Heart right ventricle (tissue), 16 donors: ENCODE results near the gene LONRF2. TPM values are rescaled to one million over a fixed set of nuclear protein-coding genes. Genes with fewer than 3 reads are reported as not detected.

ENCODE experiments used
- ATAC-seq, 8 donors: fragments of 200-7000 bp; cut with Tn5 transposase; one replicate each; pipeline ENCODE4 v1.9.1; 2020; ENCODE audit warnings: mild to moderate bottlenecking in 8 of 8, moderate library complexity in 8 of 8, moderate number of reproducible peaks in 1 of 8
- DNase-seq, 2 donors: peaks; one replicate each; pipeline ENCODE4 v3.0.0-alpha.2; 2020
- H3K27ac ChIP-seq, 10 donors: fragments of 200-600 bp; sonication (generic) in 2 of 10; one replicate each; pipeline versions ENCODE4 v1.5.0 to v1.8.0; 2020 to 2022; ENCODE audit warnings: mild to moderate bottlenecking in 3 of 10
- H3K27me3 ChIP-seq, 7 donors: fragments of 200-600 bp; one replicate each; pipeline ENCODE4 v1.8.0; 2021 to 2022; ENCODE audit warnings: mild to moderate bottlenecking in 2 of 7
- H3K36me3 ChIP-seq, 9 donors: fragments of 200-600 bp; sonication (generic) in 1 of 9; one replicate each; pipeline versions ENCODE4 v1.5.0 to v1.8.0; 2020 to 2022; ENCODE audit warnings: mild to moderate bottlenecking in 2 of 9
- H3K4me1 ChIP-seq, 9 donors: fragments of 200-600 bp; sonication (generic) in 1 of 9; one replicate each; pipeline versions ENCODE4 v1.5.0 to v1.8.0; 2020 to 2022; ENCODE audit warnings: mild to moderate bottlenecking in 4 of 9
- H3K4me3 ChIP-seq, 10 donors: fragments of 200-600 bp; sonication (generic) in 2 of 10; one replicate each; pipeline versions ENCODE4 v1.5.0 to v1.8.0; 2020 to 2022; ENCODE audit warnings: mild to moderate bottlenecking in 7 of 10, moderate library complexity in 2 of 10
- H3K9me3 ChIP-seq, 11 donors: fragments of 200-600 bp in 10 of 11; sonication (generic) in 2 of 11; one replicate each; pipeline versions ENCODE4 v1.5.0 to v1.8.0; 2013 to 2022; ENCODE audit warnings: mild to moderate bottlenecking in 2 of 11, control low read depth in 1 of 11, moderate library complexity in 1 of 11
- CTCF ChIP-seq, 9 donors: fragments of 200-600 bp; sonication (generic) in 2 of 9; IDR thresholded peaks; one replicate each; pipeline versions ENCODE4 v1.5.0 to v1.8.0; 2021 to 2022; ENCODE audit warnings: antibody characterized with exemption in 9 of 9, mild to moderate bottlenecking in 5 of 9, moderate library complexity in 1 of 9
- WGBS, 2 donors: extraction: QIAGEN DNeasy Blood & Tissue Kit; methylation state at CpG; one replicate each; pipeline ENCODE4 v1.1.7; 2013; ENCODE audit warnings: inconsistent platforms in 1 of 2; 5-methylcytosine and 5-hydroxymethylcytosine counted together
- intact Hi-C, 10 donors: fragments of 100-400 bp; cut with DNase I; formaldehyde crosslinking; loops; one replicate each; pipeline versions ENCODE4 v1.11.1 to v1.14.2; 2022
- polyA plus RNA-seq, 2 donors: library from polyadenylated mRNA; stranded (reverse); fragments of 200-250 nt; gene quantifications; one replicate each; pipeline ENCODE4 v1.2.3, GENCODE V29; 2013
- total RNA-seq, 10 donors: library from RNA; stranded (reverse); fragmentation: NEBNext Ultra II Directional in 3 of 10; extraction: Animal tissue kit (Norgen Biotek cat#: 25700) in 3 of 10; gene quantifications; one replicate each; pipeline versions ENCODE4 v1.2.1 to v1.2.4, GENCODE V29; 2021 to 2023
- donor health status: Arrhythmogenic right ventricular cardiomyopathy.
- donor health status: ischemic (EF 13 %, LVEDD 7.1; RV severe dilation, severe dysfunction).
- donor health status: healthy with polysubstance abuse.
- donor health status: DM: no; HTN: yes; CAD: no.
- donor health status: DM: no; HTN: no; CAD: no.
- donor health status: ischemic (EF 25% LVEDD 6.9; RV normal size, moderate dysfunction).
- donor health status: ischemic (EF 25% LVEDD 5.7; RV mildly dilated, moderate dysfunction).
- donor health status: healthy.
- donor health status: DM: yes; HTN: yes; CAD: no.
- donor health status: Ischemic cardiomyopathy.
- donor health status: ischemic (EF 35%, LVEDD 5.7; RV mildly dilated, moderate dysfunction).
- donor health status: nonischemic (EF 11% LVEDD 7.7; RV severe dilation, severe dysfunction).
- donor health status: DM: yes; HTN: yes; CAD: no.
- donor health status: PGD.
- donor health status: ischemic (EF 29% LVEDD 5.4; RV normal size, mild dysfunction).
- donor health status: nonischemic (EF 23%, LVEDD 6.1; RV moderate dilation, normal function).

Gene LONRF2
- total and polyA plus RNA-seq, 12 donors = 0.58 to 33.3 (median 21.4) TPM

GRCh38 chr2:100321179-100321865, 979 bp downstream of the LONRF2 start:
- intact Hi-C loops = loop anchor here in 1 of 10 donors (5.0 kb wide), 1 partner anchor 61 kb away; no protein-coding TSS in a partner anchor
- peaks cover 0 to 19% (median 5%) of the 10 kb centered on the region in 11 donors for H3K9me3 ChIP-seq
- ATAC-seq (peak; percentile 46 to 81 (median 70)), DNase-seq (peak; percentile 5 to 31)
- peak overlapping the region; percentile 41 to 81 (median 76) for H3K27ac ChIP-seq
- peaks cover 0 to 21% (median 8%) of the 10 kb centered on the region in 9 donors for H3K4me1 ChIP-seq
- TF ChIP-seq CTCF (IDR thresholded peaks at IDR 0.05) = peak in 6 of 9 donors; percentile 14 to 48 (median 36)
- H3K4me3 ChIP-seq = peak overlapping the region; percentile 26 to 68 (median 61)
- H3K27me3 ChIP-seq = peaks cover 0 to 75% (median 23%) of the 10 kb centered on the region in 7 donors
- no peaks in the 10 kb centered on the region for H3K36me3 ChIP-seq
- WGBS, 2 donors = 1% methylated on average over 52 to 77 of the region's 77 CpGs

GRCh38 chr2:100320547-100321178, 1.6 kb downstream of the LONRF2 start:
- ATAC-seq = peak; percentile 31 to 88 (median 80)
- 32 to 35% methylated on average over 19 of the region's 19 CpGs for WGBS, 2 donors
- peak overlapping the region; percentile 41 to 78 (median 73) for H3K27ac ChIP-seq
- TF ChIP-seq CTCF (IDR thresholded peaks at IDR 0.05) = no peak
- H3K4me1 ChIP-seq = peaks cover 0 to 21% (median 8%) of the 10 kb centered on the region in 9 donors
- intact Hi-C loops = loop anchor here in 1 of 10 donors (5.0 kb wide), 1 partner anchor 62 kb away; no protein-coding TSS in a partner anchor
- H3K9me3 ChIP-seq = peaks cover 0 to 19% (median 5%) of the 10 kb centered on the region in 11 donors
- no peaks in the 10 kb centered on the region for H3K36me3 ChIP-seq
- H3K27me3 ChIP-seq = peaks cover 0 to 74% (median 23%) of the 10 kb centered on the region in 7 donors
- DNase-seq = peak in 1 of 2 donors; percentile 11
- peak overlapping the region; percentile 26 to 68 (median 60) for H3K4me3 ChIP-seq

GRCh38 chr2:100317634-100318033, 4.7 kb downstream of the LONRF2 start:
- 95 to 96% methylated on average over 1 of the region's 1 CpG for WGBS, 2 donors
- Histone ChIP-seq H3K4me3 (no peak overlapping the region), H3K9me3 (peaks cover 0 to 19% (median 5%) of the 10 kb centered on the region in 11 donors), H3K27me3 (peaks cover 0 to 44% (median 14%) of the 10 kb centered on the region in 7 donors), H3K36me3 (no peaks in the 10 kb centered on the region), H3K27ac (no peak overlapping the region), H3K4me1 (peaks cover 0 to 20% (median 8%) of the 10 kb centered on the region in 9 donors)
- ATAC-seq (no peak), DNase-seq (no peak)
- TF ChIP-seq CTCF (IDR thresholded peaks at IDR 0.05) = no peak
- intact Hi-C loops = no loop called here

- TF ChIP-seq CTCF (IDR thresholded peaks at IDR 0.05) = no peak
- no peaks in the 10 kb centered on the region for H3K9me3 ChIP-seq
- H3K4me3 ChIP-seq = no peak overlapping the region
- H3K27ac ChIP-seq = no peak overlapping the region
- H3K4me1 ChIP-seq = peaks cover 0 to 13% (median 2%) of the 10 kb centered on the region in 9 donors
- peaks cover 0 to 23% (median 0%) of the 10 kb centered on the region in 9 donors for H3K36me3 ChIP-seq
- H3K27me3 ChIP-seq = no peaks in the 10 kb centered on the region
- ATAC-seq (peak in 1 of 8 donors; percentile 45), DNase-seq (no peak)
- 65 to 69% methylated on average over 4 of the region's 4 CpGs for WGBS, 2 donors
- intact Hi-C loops = no loop called here
These were observed 12.2 kb downstream of the LONRF2 start for GRCh38 chr2:100309973-100310719.
